HG03342 (cell line): ENCODE results near the gene TEX11.

Experiments
- ATAC-seq: cut with Tn5 transposase; IDR thresholded peaks from one replicate; pipeline ENCODE4 v1.9.1; 2021; ENCODE audit warnings: mild to moderate bottlenecking, moderate library complexity; ENCODE audit not compliant: unreplicated experiment

TEX11 gene

GRCh38 chrX:70500826-70501225, 407.7 kb downstream of the TEX11 start:
- ATAC-seq: no peak

- ATAC-seq: no peak
Measured at GRCh38 chrX:70498129-70498528, 410.4 kb downstream of the TEX11 start.

- ATAC-seq: no peak
Measured at GRCh38 chrX:70497026-70497425, 411.5 kb downstream of the TEX11 start.

DNA sequence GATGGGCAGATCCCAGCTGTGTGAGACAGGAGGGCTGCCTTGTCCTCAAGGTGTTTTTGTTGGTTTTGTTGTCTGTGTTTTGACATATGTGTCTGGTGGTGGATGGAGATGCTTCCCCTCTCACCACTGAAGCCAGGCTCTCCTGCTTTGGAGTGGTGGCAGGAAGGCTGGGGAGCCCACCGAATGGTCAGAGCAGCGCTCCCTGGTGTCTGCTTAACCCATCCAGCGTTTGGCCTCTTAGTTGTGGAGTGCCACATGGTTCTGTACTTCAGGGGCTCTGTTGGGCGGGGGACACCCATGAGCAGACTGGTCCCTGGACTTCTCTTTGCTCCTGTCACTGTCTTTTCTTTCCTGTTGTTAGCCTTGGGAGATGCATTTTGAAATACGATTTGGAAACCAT, 412.0 kb downstream of the TEX11 start:
- no peak for ATAC-seq

GRCh38 chrX:70494441-70494840, 414.1 kb downstream of the TEX11 start:
- no peak for ATAC-seq

- no peak for ATAC-seq
Measured at GRCh38 chrX:70488856-70489255, 419.7 kb downstream of the TEX11 start.

DNA sequence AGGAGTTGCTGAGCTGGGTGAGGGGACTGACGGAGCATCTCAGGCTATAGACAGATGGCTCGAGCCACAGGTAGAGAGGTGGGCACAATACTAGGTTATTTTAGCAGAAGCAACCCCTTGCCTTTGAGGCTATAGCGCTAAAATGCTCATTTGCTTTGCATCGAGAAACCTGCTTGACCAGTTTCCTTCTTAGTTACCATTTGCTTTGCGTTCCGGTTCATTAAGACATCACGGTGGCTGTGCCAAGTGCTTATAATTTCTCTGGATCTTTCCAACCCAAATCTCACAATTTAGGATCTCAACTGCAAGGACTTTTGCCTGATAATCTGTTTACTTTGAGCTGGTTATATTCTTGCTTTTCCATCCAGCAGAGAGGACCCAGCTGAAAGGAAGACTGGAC, 423.0 kb downstream of the TEX11 start:
- ATAC-seq: no peak

DNA sequence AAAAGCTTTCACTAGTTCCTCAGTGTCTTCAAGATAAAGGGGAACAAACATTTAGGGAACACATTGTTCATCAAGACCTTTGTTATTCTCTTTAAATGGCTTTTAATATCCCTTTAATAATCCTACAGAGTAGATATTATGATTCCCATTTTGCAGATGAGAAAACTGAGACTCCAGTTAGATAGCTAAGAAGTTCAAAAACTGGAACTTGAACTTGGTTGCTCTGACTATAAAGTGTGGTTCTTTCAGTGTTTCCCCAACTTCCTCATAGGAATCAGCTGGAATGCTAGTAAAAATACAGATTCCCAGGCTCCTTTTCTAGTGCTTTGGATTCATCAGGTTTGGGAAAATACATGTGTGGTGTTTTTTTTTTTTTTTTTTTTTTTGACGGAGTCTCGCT, 426.2 kb downstream of the TEX11 start:
- ATAC-seq: no peak

DNA sequence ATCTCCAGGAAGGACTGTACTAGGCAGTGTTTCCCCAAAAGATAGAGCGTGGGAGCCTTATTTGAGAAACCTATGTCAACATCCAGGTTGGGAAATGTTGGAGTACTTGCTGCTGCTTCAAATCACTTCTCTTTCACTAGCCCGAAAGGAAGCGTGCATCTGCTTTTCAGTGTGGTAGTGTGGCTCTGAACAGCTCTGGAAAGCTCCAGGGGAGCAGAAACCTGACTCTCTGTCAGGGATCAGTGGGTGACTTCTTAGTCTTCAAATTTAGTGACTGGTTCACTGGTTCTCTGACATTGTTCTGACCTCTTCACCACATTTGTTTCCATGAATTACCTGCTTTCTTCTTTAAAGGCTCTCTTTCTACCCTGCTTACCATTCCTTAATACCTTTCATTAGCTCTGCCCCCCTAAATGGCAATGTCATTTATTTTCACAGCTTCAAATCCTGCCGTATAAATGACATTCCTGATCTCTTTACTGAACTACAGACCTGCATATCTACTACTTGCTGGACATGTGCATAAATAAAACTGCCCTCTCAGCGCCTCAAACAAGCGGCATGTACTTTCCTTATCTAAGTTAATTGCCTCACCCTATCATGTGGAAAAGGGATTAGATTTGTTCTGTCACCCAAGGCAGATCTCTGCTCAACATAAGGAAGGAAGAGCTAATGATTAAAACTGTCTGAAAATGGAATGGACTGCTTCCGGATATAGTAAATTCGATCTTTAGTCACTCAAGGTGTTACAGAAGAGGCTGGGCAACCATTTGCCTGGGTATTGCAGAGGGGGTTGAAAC, 426.8 kb downstream of the TEX11 start:
- no peak for ATAC-seq

- ATAC-seq: no peak
Measured at GRCh38 chrX:70480660-70481018, 427.9 kb downstream of the TEX11 start.

DNA sequence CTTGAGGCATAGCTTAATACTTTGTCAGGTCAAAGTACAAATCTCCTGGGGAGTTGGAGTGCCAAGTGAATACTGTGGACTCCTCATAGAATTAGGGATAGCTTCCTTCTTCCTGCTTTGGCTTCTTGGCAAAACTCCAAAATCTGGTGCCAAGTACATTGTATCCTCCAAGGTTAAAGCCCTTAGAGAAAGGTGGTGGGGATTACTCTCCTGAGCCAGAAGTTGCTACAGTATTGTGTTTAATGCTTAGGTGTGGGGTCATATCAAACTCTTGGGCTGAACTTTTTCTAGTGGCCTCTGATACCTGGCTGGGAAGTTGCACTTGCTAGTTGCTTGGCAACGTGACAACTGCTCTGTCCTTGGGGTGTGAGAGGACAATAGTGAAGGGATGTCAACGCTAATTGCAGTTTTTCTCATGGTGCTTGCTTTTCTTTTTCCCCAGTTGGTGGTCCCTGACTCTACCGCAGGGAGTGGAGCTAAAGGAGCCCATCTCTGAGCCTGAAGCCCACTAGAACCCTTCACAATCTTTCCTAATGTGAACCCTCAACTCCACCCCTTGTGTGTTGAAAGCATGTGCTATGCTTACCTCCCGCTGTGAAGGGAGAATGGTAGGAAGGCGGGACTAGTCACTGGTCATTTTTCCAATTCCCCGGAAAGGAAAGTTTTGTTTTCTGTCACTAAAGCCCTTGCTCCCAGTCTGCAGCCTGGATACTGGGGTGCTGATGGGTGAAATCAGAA, 428.4 kb downstream of the TEX11 start:
- no peak for ATAC-seq

DNA sequence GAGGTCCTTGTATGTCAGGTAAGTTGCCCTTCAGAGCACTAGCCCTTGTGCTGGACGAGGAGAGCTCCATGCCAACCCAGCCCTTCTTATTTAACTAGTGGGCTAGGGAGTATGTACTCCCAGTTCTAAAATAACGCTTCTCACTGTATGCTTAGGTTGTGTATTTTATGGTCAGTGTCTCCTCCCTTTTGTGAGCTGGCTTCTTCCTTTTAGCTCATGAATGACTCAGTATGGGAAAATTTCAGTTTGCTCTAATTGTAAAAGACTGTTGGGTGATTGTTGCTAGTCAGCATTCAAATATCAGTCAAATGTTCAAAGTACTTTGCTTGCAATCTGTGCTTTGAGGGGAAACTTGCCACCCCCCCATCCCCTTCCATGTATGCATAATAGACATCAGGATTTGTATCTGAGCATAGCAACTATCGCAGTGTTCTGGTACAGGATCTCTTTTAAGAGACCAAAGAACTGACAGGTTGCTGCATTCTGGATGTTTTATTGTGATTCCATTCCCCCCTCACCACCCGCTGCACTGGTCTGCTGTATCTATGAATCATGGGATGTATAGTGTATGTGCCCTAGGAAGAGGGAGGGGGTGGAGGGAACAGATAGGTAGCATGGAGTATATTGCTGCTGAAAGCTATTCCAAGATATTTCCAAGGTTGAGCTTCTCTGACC, 429.1 kb downstream of the TEX11 start:
- ATAC-seq: no peak
